ENCODE results near the gene NUCKS1. TPM values are rescaled to one million over a fixed set of nuclear protein-coding genes. Genes with fewer than 3 reads are reported as not detected.

NUCKS1 gene
- total RNA-seq, 1 experiment from 2014 or later = 237 TPM

GRCh38 chr1:205688171-205689080 is 61.6 kb downstream of the NUCKS1 start:
- POLR2A ChIA-PET = no interaction called here
- Histone ChIP-seq H4K20me1 (ENCODE audit: insufficient read depth) (no peaks in the 10 kb centered on the region), H3K36me3 (ENCODE audit: control insufficient read depth in 1 of 2, insufficient read depth in 2 of 2, low read length in 2 of 2) (no peaks in the 10 kb centered on the region), H2AFZ (ENCODE audit: low read depth, low read length, poor library complexity, severe bottlenecking) (no peak overlapping the region), H3K4me2 (ENCODE audit: low read length) (no peak overlapping the region), H3K4me3 (replicated peaks in 1 of 2; ENCODE audit: low read depth in 1 of 2, low read length in 2 of 2) (no peak overlapping the region), H3K9me2 (ENCODE audit: insufficient read depth) (no peaks in the 10 kb centered on the region), H3K27ac (ENCODE audit: low read depth, low read length) (no peak overlapping the region), H3K27me3 (ENCODE audit: insufficient read depth, low read length) (no peaks in the 10 kb centered on the region), H3K9ac (ENCODE audit: low read length) (no peak overlapping the region), H3K79me2 (ENCODE audit: insufficient read depth, low read length) (no peaks in the 10 kb centered on the region), H3K4me1 (ENCODE audit: control insufficient read depth in 1 of 2, insufficient read depth in 2 of 2, low read length in 2 of 2) (no peaks in the 10 kb centered on the region), H3K9me3 (ENCODE audit: control insufficient read depth in 1 of 2, insufficient read depth in 1 of 2, low read depth in 1 of 2, low read length in 2 of 2) (no peaks in the 10 kb centered on the region)
- RAD21 ChIA-PET (ENCODE audit: low non-redundant PET in 1 of 2, low total read pairs in 2 of 2, uncharacterized antibody in 2 of 2, unreplicated experiment in 2 of 2) = interaction anchor here in 1 of 2 experiments (0.6 kb wide), 1 partner anchor 31 kb away, joined by 3 read pairs; no protein-coding TSS in a partner anchor
- intact Hi-C loops (cut with micrococcal nuclease) = no loop called here
- CTCF ChIA-PET = interaction anchor here (0.7 to 1.6 kb wide), 2 partner anchors 8 to 11 kb away, joined by 3 to 4 read pairs; partner anchors contain the start of gene SLC45A3
- ATAC-seq (no peak), DNase-seq (ENCODE audit: low read depth, low spot score) (no peak)
- BruUV-seq (replicated peaks) = no TSS peak
- TF ChIP-seq FOSL1 (IDR thresholded peaks at IDR 0.05; ENCODE audit: low read depth) = no peak
- no peak for TF ChIP-seq MAX (IDR thresholded peaks at IDR 0.05)
- TF ChIP-seq YY1 (IDR thresholded peaks at IDR 0.05; ENCODE audit: extremely low read depth, insufficient replicate concordance, low read depth, low read length) = no peak

DNA sequence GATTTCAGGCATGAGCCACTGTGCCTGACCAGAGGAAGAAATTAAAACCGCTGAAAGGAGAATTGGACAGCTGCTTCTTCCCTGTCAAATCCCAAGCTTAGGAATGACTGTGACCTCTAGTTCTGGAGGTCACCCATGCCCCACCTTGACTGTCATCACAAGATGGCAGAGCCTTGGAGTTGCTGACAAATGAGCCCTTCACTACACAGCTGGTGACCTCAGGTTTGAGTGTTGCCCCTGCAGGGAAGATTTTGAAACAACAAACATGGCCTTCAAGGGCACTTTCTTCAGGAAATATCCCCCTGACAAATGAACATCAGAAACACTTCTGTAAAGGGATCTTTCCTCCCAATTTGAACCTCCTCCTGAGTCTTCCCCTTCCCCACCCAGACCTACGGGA is 62.7 kb downstream of the NUCKS1 start:
- H4K20me1 ChIP-seq (ENCODE audit: insufficient read depth) = no peaks in the 10 kb centered on the region
- H3K79me2 ChIP-seq (ENCODE audit: insufficient read depth, low read length) = no peaks in the 10 kb centered on the region
- H3K27ac ChIP-seq (ENCODE audit: low read depth, low read length) = no peak overlapping the region
- H3K9me2 ChIP-seq (ENCODE audit: insufficient read depth) = no peaks in the 10 kb centered on the region
- ATAC-seq (no peak), DNase-seq (ENCODE audit: low read depth, low spot score) (no peak)
- ChIA-PET RAD21 (ENCODE audit: low non-redundant PET in 1 of 2, low total read pairs in 2 of 2, uncharacterized antibody in 2 of 2, unreplicated experiment in 2 of 2) (no interaction called here), POLR2A (no interaction called here), CTCF (interaction anchor here (1.6 kb wide), 1 partner anchor 10 kb away, joined by 4 read pairs; no protein-coding TSS in a partner anchor)
- no peaks in the 10 kb centered on the region for H3K4me1 ChIP-seq (ENCODE audit: control insufficient read depth in 1 of 2, insufficient read depth in 2 of 2, low read length in 2 of 2)
- BruUV-seq (replicated peaks) = no TSS peak
- no peaks in the 10 kb centered on the region for H3K36me3 ChIP-seq (ENCODE audit: control insufficient read depth in 1 of 2, insufficient read depth in 2 of 2, low read length in 2 of 2)
- intact Hi-C loops (cut with micrococcal nuclease) = no loop called here
- H3K9me3 ChIP-seq (ENCODE audit: control insufficient read depth in 1 of 2, insufficient read depth in 1 of 2, low read depth in 1 of 2, low read length in 2 of 2) = no peaks in the 10 kb centered on the region
- no peak overlapping the region for H3K9ac ChIP-seq (ENCODE audit: low read length)
- no peak overlapping the region for H3K4me2 ChIP-seq (ENCODE audit: low read length)
- H2AFZ ChIP-seq (ENCODE audit: low read depth, low read length, poor library complexity, severe bottlenecking) = no peak overlapping the region
- H3K4me3 ChIP-seq (replicated peaks in 1 of 2; ENCODE audit: low read depth in 1 of 2, low read length in 2 of 2) = no peak overlapping the region
- no peaks in the 10 kb centered on the region for H3K27me3 ChIP-seq (ENCODE audit: insufficient read depth, low read length)
- no peak for TF ChIP-seq MAX (IDR thresholded peaks at IDR 0.05)
- TF ChIP-seq ZNF274 (IDR thresholded peaks at IDR 0.05; ENCODE audit: low read depth, low read length) = no peak
- TF ChIP-seq, protein P1, sequence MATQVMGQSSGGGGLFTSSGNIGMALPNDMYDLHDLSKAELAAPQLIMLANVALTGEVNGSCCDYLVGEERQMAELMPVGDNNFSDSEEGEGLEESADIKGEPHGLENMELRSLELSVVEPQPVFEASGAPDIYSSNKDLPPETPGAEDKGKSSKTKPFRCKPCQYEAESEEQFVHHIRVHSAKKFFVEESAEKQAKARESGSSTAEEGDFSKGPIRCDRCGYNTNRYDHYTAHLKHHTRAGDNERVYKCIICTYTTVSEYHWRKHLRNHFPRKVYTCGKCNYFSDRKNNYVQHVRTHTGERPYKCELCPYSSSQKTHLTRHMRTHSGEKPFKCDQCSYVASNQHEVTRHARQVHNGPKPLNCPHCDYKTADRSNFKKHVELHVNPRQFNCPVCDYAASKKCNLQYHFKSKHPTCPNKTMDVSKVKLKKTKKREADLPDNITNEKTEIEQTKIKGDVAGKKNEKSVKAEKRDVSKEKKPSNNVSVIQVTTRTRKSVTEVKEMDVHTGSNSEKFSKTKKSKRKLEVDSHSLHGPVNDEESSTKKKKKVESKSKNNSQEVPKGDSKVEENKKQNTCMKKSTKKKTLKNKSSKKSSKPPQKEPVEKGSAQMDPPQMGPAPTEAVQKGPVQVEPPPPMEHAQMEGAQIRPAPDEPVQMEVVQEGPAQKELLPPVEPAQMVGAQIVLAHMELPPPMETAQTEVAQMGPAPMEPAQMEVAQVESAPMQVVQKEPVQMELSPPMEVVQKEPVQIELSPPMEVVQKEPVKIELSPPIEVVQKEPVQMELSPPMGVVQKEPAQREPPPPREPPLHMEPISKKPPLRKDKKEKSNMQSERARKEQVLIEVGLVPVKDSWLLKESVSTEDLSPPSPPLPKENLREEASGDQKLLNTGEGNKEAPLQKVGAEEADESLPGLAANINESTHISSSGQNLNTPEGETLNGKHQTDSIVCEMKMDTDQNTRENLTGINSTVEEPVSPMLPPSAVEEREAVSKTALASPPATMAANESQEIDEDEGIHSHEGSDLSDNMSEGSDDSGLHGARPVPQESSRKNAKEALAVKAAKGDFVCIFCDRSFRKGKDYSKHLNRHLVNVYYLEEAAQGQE (IDR thresholded peaks at IDR 0.05; ENCODE audit: low read depth) = no peak
- no peak for TF ChIP-seq POLR2AphosphoS5 (IDR thresholded peaks at IDR 0.05; ENCODE audit: low read depth, low read length)
- TF ChIP-seq POLR2A (IDR thresholded peaks at IDR 0.05; ENCODE audit: borderline replicate concordance, extremely low read depth, insufficient read depth, insufficient read length) = no peak
- TF ChIP-seq EZH2phosphoT487 (IDR thresholded peaks at IDR 0.05; ENCODE audit: borderline replicate concordance) = no peak
- no peak for TF ChIP-seq EGR1 (IDR thresholded peaks at IDR 0.05; ENCODE audit: low read depth)
- TF ChIP-seq ELF1 (IDR thresholded peaks at IDR 0.05; ENCODE audit: borderline replicate concordance, low read depth) = no peak
- no peak for TF ChIP-seq CEBPB (IDR thresholded peaks at IDR 0.05; ENCODE audit: low read depth)
- TF ChIP-seq JUND (IDR thresholded peaks at IDR 0.05) = no peak
- no peak for TF ChIP-seq TCF7L2 (IDR thresholded peaks at IDR 0.05; ENCODE audit: borderline replicate concordance, extremely low read depth, insufficient read depth, insufficient read length)
- TF ChIP-seq YY1 (IDR thresholded peaks at IDR 0.05; ENCODE audit: extremely low read depth, insufficient replicate concordance, low read depth, low read length) = no peak
- no peak for TF ChIP-seq RAD21 (IDR thresholded peaks at IDR 0.05; ENCODE audit: low read depth)
- TF ChIP-seq ATF3 (IDR thresholded peaks at IDR 0.05) = no peak
- no peak for TF ChIP-seq ZFX (IDR thresholded peaks at IDR 0.05)
